ENCODE measurements around the gene KNSTRN. TPM values are rescaled to one million over a fixed set of nuclear protein-coding genes. Genes with fewer than 3 reads are reported as not detected.

KNSTRN gene
- total RNA-seq, 4 donors from 2014 or later: 7.2 to 16.2 (median 9.9) TPM

DNA sequence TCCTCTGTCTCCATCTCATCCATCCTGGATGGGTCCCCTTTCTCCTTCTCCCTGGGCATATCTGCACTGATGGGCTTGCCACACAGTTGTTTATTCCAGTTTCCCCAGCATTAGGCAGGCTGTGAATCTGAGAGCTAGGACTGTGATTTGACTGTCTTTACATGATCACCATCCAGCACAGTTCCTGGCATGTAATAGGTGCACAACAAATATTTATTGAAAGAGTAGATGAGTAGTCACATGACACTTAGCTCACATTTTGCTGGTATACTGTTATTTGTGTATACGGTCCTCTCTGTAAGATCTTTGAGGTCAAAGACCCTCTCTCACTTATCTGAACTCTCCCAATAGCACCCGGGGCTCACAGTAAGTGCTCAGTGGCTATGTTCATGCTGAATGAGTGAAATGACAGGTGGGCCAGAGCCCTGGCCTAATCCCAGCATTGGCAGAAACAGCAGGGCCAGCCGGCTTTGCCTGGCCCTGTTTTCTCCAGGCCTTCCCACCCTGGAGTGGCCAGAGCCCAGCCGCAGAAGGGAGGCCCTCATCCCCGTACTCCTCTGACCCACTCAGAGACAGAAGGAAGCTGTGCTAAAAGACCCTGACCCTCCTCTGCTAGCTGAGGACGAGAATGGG, 42.1 kb downstream of the KNSTRN start:
- ATAC-seq: no peak
- Histone ChIP-seq H3K27me3 (no peaks in the 10 kb centered on the region), H3K9me3 (no peaks in the 10 kb centered on the region), H3K27ac (no peak overlapping the region), H3K4me1 (peaks cover 0 to 25% (median 2%) of the 10 kb centered on the region in 3 donors), H3K36me3 (peaks cover 0 to 14% of the 10 kb centered on the region in 2 donors), H3K4me3 (no peak overlapping the region)
- TF ChIP-seq POLR2A (IDR thresholded peaks at IDR 0.05) (no peak), EP300 (IDR thresholded peaks at IDR 0.05) (no peak), POLR2AphosphoS5 (IDR thresholded peaks at IDR 0.05) (no peak)
- TF ChIP-seq, protein P1, sequence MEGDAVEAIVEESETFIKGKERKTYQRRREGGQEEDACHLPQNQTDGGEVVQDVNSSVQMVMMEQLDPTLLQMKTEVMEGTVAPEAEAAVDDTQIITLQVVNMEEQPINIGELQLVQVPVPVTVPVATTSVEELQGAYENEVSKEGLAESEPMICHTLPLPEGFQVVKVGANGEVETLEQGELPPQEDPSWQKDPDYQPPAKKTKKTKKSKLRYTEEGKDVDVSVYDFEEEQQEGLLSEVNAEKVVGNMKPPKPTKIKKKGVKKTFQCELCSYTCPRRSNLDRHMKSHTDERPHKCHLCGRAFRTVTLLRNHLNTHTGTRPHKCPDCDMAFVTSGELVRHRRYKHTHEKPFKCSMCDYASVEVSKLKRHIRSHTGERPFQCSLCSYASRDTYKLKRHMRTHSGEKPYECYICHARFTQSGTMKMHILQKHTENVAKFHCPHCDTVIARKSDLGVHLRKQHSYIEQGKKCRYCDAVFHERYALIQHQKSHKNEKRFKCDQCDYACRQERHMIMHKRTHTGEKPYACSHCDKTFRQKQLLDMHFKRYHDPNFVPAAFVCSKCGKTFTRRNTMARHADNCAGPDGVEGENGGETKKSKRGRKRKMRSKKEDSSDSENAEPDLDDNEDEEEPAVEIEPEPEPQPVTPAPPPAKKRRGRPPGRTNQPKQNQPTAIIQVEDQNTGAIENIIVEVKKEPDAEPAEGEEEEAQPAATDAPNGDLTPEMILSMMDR (IDR thresholded peaks at IDR 0.05): no peak
- WGBS, 2 donors (ENCODE audit: low coverage in 1 of 2): 50 to 92% methylated on average over 2 of the region's 6 CpGs

DNA sequence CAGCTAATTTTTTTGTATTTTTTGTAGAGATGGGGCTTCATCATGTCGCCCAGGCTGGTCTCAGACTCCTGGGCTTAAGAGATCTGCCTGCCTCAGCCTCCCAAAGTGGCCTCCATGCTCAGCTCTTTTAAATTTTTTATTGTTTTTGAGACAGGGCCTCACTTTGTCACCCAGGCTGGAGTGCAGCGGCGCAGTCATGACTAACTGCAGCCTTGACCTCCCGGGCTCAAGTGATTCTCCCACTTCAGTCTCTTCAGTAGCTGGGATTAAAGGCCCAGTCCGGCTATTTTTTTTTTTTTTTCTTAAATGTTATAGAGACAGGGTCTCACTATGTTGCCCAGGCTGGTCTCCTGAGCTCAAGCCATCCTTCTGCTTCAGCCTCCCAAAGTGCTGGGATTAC, 43.2 kb downstream of the KNSTRN start:
- ATAC-seq: no peak
- TF ChIP-seq, protein P1 (IDR thresholded peaks at IDR 0.05): no peak
- TF ChIP-seq POLR2AphosphoS5 (IDR thresholded peaks at IDR 0.05): no peak
- TF ChIP-seq EP300 (IDR thresholded peaks at IDR 0.05): no peak
- no peak for TF ChIP-seq POLR2A (IDR thresholded peaks at IDR 0.05)
- Histone ChIP-seq H3K4me3 (no peak overlapping the region), H3K27ac (no peak overlapping the region), H3K27me3 (no peaks in the 10 kb centered on the region), H3K36me3 (peaks cover 0 to 14% of the 10 kb centered on the region in 2 donors), H3K4me1 (peaks cover 0 to 16% (median 2%) of the 10 kb centered on the region in 3 donors), H3K9me3 (no peaks in the 10 kb centered on the region)
- 92 to 100% methylated on average over 3 to 4 of the region's 5 CpGs for WGBS, 2 donors (ENCODE audit: low coverage in 1 of 2)

DNA sequence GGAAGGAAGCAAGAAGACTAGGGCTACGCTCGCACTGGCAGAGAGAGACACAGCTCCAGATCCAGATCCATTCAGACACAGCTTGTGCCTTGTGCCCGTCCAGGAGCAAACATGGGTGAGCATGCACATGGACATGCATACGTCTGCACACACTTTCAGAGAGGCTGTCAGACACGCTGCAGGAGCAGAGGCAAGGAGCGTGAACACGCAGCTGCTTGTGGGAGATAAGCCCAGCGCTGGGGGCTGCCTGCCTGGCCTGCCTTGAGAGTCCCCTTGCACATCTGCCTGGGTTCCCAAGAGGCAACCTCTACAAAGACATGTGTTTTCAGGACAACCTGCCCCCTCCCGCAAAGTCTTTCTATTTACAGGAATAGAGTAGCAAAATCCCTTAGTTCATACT, 44.7 kb downstream of the KNSTRN start:
- ATAC-seq: no peak
- no peaks in the 10 kb centered on the region for H3K9me3 ChIP-seq
- no peak overlapping the region for H3K27ac ChIP-seq
- H3K36me3 ChIP-seq: peaks cover 0 to 18% of the 10 kb centered on the region in 2 donors
- H3K27me3 ChIP-seq: no peaks in the 10 kb centered on the region
- TF ChIP-seq POLR2A (IDR thresholded peaks at IDR 0.05) (no peak), EP300 (IDR thresholded peaks at IDR 0.05) (no peak), POLR2AphosphoS5 (IDR thresholded peaks at IDR 0.05) (no peak)
- TF ChIP-seq, protein P1 (IDR thresholded peaks at IDR 0.05): no peak
- 81 to 90% methylated on average over 6 to 8 of the region's 9 CpGs for WGBS, 2 donors (ENCODE audit: low coverage in 1 of 2)
- peaks cover 0 to under 1% (median 0%) of the 10 kb centered on the region in 3 donors for H3K4me1 ChIP-seq
- H3K4me3 ChIP-seq: no peak overlapping the region

DNA sequence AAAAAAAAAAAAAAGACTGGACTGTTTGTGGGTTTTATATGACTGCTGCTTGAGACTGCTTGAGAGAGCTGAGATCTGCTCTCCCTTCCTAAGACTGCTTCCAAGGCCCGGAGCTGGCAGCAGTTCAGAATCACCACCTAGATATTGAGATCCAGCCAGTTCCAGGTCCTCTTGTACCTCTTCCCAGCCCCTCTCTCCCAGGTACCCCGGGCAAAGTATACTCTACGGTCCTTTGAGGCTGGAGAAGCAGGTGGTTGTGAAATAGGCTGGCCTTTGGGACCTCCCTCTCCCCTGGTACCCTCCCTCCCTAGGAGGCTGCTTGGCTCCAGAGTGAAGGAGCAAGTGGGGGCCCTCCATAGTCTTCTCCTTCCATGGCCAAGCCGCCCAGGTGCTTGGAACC, 45.7 kb downstream of the KNSTRN start:
- TF ChIP-seq EP300 (IDR thresholded peaks at IDR 0.05): no peak
- no peak for TF ChIP-seq POLR2A (IDR thresholded peaks at IDR 0.05)
- TF ChIP-seq, protein P1 (IDR thresholded peaks at IDR 0.05): no peak
- TF ChIP-seq POLR2AphosphoS5 (IDR thresholded peaks at IDR 0.05): no peak
- no peak overlapping the region for H3K4me3 ChIP-seq
- no peaks in the 10 kb centered on the region for H3K27me3 ChIP-seq
- ATAC-seq: no peak
- 84 to 100% methylated on average over 2 to 3 of the region's 4 CpGs for WGBS, 2 donors (ENCODE audit: low coverage in 1 of 2)
- no peak overlapping the region for H3K27ac ChIP-seq
- H3K9me3 ChIP-seq: no peaks in the 10 kb centered on the region
- peaks cover 0 to 19% of the 10 kb centered on the region in 2 donors for H3K36me3 ChIP-seq
- no peaks in the 10 kb centered on the region for H3K4me1 ChIP-seq

DNA sequence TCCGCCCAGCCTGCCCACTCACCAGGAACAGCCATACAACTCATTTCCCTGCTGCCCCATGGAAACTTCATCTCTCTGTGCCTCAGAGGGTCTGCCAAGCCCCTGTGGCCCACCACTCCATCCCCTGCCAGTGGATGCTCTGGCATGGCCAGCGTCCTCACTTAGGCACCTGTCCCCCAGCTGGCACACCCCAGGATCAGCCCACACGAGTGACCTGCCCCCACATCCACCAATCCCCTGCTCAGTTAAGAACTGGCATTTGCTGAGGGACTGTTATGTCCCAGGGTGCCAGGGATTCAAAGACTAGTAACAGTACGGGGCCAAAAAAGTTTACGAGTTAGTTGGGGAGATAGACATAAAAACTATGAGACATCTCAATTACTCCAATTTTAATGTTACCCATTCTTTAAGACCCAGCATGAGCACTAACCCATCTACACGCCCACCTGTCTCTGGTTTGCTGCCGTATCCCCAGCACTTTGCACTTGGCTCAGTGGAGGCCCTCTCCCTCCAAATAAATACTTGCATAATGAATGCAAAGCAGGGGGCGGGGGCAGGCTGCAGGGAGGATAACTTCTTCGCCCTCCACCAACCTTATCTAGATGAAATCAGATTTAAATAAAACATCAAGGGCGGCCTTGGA, 46.7 kb downstream of the KNSTRN start:
- no peak overlapping the region for H3K27ac ChIP-seq
- TF ChIP-seq POLR2AphosphoS5 (IDR thresholded peaks at IDR 0.05) (no peak), EP300 (IDR thresholded peaks at IDR 0.05) (no peak), POLR2A (IDR thresholded peaks at IDR 0.05) (no peak)
- TF ChIP-seq, protein P1 (IDR thresholded peaks at IDR 0.05): no peak
- no peaks in the 10 kb centered on the region for H3K9me3 ChIP-seq
- peaks cover 0 to 19% of the 10 kb centered on the region in 2 donors for H3K36me3 ChIP-seq
- H3K27me3 ChIP-seq: no peaks in the 10 kb centered on the region
- no peak overlapping the region for H3K4me3 ChIP-seq
- 93 to 100% methylated on average over 3 to 8 of the region's 10 CpGs for WGBS, 2 donors (ENCODE audit: low coverage in 1 of 2)
- ATAC-seq: no peak
- no peaks in the 10 kb centered on the region for H3K4me1 ChIP-seq
